Fibroblast of mammary gland (primary cell): ENCODE measurements around the gene LINGO4.

Experiments
- DNase-seq: peaks from one replicate; pipeline ENCODE4 v3.0.0-alpha.2; 2010; ENCODE audit warnings: low read depth
- H3K4me3 ChIP-seq: 2 replicates; pipeline ENCODE4 v1.5.1; 2011; ENCODE audit warnings: low read depth, mild to moderate bottlenecking, low read length, moderate library complexity; ENCODE audit not compliant: control insufficient read depth
- TF ChIP-seq, protein P1 (sequence below): conservative IDR thresholded peaks from 2 replicates; pipeline ENCODE4 v1.5.1; 2011; ENCODE audit warnings: low read depth, low read length, inconsistent platforms; ENCODE audit not compliant: control insufficient read depth, insufficient read depth

The LINGO4 gene

DNA sequence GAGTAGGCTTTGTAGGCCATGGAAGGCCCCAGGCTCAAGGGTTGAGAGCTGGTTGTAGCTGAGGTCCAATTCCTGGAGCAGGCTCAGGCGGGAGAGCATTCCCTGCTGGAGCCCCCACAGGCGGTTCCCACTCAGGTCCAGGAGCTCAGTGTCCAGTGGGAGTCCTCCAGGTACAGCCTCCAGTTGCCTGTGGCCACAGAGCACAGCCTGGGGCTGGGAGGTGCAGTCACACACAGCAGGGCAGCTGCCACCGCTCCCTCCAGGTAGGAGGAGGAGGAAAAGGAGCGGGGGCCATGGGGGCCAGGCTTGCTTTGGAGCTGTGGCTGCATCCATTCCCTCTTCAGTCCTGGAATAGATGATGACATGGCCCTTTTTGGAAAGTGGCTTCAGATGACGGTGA lies 2.8 kb downstream of the LINGO4 start:
- no peak for DNase-seq
- TF ChIP-seq, protein P1, sequence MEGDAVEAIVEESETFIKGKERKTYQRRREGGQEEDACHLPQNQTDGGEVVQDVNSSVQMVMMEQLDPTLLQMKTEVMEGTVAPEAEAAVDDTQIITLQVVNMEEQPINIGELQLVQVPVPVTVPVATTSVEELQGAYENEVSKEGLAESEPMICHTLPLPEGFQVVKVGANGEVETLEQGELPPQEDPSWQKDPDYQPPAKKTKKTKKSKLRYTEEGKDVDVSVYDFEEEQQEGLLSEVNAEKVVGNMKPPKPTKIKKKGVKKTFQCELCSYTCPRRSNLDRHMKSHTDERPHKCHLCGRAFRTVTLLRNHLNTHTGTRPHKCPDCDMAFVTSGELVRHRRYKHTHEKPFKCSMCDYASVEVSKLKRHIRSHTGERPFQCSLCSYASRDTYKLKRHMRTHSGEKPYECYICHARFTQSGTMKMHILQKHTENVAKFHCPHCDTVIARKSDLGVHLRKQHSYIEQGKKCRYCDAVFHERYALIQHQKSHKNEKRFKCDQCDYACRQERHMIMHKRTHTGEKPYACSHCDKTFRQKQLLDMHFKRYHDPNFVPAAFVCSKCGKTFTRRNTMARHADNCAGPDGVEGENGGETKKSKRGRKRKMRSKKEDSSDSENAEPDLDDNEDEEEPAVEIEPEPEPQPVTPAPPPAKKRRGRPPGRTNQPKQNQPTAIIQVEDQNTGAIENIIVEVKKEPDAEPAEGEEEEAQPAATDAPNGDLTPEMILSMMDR, result no peak
- H3K4me3 ChIP-seq, result no peak overlapping the region

GRCh38 chr1:151801846-151802245 lies 3.4 kb downstream of the LINGO4 start:
- TF ChIP-seq, protein P1, result no peak

GRCh38 chr1:151801310-151801820 lies 3.9 kb downstream of the LINGO4 start:
- TF ChIP-seq, protein P1, result no peak
- no peak for DNase-seq
- no peak overlapping the region for H3K4me3 ChIP-seq

More at GRCh38 chr1:151801846-151802245, 3.4 kb downstream of the LINGO4 start:
- H3K4me3 ChIP-seq, result no peak overlapping the region
- DNase-seq, result no peak

DNA sequence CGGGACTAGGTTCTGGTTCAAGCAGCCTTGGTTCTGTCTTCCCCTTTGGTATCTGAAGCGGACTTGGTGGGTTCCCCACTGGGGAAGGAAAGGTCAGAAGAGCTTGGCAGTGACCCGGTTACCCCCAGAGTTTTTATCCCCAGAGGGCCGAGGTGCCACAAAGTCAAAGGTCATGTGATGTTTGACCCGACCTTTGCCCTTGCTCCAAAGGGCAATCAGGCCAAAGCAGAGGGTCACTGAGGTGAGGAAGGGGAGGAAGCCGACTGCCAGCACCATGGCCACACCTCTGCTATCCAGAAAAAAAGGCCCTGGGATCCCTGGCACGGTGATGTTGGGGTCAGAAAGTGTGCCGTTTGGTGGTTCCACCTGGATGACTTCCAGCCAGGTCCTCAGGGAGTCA lies 4.4 kb downstream of the LINGO4 start:
- TF ChIP-seq, protein P1, result no peak
- H3K4me3 ChIP-seq, result no peak overlapping the region

GRCh38 chr1:151799179-151800022 lies 5.8 kb downstream of the LINGO4 start:
- no peak overlapping the region for H3K4me3 ChIP-seq
- TF ChIP-seq, protein P1, result no peak
- peak; percentile 19 for DNase-seq

More for the DNA sequence above, 4.4 kb downstream of the LINGO4 start:
- DNase-seq, result no peak

DNA sequence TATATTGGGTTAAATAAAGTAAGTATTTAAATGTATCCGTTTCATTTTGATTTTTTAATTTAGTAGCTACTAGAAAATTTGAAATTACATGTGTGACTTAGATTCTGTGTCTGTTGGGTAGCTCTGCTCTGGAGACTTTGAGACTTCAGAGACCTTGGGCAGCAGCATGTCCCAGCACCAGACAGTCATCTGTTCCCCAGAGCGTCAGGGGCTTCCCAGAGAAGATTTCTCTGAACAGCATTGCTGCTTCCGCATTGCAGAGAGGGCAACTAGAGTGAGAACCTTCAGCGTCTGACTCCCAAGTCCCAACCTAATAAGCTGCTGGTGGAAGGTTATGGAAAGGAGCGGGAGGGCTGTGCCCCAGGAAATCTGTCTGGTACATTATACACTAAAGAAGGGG lies 6.6 kb downstream of the LINGO4 start:
- no peak for DNase-seq
- TF ChIP-seq, protein P1, result no peak
- no peak overlapping the region for H3K4me3 ChIP-seq
